Stimulated activated CD4-positive, alpha-beta T cell treated with anti-CD3 and anti-CD28 coated beads, Interleukin-4, amount 100 ng/mL, for 4 hours (primary cell): ENCODE results near the gene RAP1A.
"Not testable (repeated sequence)": the region's sequence is repeated elsewhere in the genome, so short reads cannot be mapped to it uniquely, and the experiment has no call there.

ENCODE experiments used
- DNase-seq, 2 experiments: peaks; one replicate each; pipeline ENCODE4 v3.0.0-alpha.2; 2020

RAP1A gene

DNA sequence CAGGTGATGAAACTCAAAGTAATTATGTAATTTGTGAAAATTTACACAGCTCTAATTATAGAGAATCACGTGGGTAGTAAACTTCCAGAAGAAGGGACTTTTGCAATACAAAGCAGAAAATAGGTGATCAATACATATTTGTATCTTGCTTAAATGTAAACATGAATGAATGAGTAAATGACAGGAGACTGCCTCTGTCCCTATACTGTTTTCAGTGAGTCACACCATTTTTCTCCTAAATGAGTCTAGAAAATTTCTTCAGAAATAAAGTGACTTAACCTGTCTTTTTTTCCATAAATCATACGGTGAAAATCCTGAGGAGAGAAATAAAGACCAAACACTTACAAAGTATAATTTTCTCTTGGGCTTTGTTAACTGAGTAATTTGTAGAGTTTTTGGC lies 11.9 kb downstream of the RAP1A start:
- no peak for DNase-seq

DNA sequence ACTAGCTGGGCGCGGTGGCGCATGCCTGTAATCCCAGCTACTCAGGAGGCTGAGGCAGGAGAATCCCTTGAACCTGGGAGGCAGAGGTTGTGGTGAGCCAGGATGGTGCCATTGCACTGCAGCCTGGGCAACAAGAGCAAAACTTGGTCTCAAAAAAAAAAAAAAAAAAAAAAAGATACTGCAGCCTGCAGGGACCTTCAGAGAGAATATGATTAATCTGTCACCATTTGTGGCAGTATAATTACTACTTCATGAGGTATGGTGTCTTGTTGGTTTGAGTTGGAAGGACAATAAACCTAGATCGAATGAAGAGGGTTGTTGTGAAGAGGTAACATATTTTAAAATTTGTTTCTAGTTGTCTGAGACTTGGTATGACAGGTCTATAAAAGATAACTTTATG lies 13.2 kb downstream of the RAP1A start:
- not testable (repeated sequence) for DNase-seq

DNA sequence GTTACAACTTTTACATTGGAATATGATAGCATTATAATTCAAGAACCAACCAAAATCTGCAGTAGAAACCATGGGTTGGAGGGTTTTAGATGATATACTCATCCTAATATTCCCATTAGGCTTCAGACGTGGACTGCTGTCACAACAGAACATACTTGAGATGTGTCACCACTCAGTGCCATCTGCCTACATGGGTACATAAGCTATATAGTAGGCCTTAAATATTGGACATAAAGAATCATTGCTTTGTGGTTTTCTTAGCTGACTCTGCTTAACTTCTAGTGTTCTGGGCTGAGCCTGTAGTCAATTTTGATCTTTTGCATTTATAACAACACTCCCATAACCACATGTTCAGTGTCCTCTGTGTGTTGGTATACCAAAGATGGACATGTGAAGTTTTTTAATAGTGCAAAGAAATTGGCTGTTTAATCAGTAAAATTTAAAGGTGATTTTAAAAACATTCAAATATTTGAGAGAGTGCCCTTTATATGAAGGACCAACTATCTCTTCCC lies 14.2 kb downstream of the RAP1A start:
- DNase-seq = no peak

DNA sequence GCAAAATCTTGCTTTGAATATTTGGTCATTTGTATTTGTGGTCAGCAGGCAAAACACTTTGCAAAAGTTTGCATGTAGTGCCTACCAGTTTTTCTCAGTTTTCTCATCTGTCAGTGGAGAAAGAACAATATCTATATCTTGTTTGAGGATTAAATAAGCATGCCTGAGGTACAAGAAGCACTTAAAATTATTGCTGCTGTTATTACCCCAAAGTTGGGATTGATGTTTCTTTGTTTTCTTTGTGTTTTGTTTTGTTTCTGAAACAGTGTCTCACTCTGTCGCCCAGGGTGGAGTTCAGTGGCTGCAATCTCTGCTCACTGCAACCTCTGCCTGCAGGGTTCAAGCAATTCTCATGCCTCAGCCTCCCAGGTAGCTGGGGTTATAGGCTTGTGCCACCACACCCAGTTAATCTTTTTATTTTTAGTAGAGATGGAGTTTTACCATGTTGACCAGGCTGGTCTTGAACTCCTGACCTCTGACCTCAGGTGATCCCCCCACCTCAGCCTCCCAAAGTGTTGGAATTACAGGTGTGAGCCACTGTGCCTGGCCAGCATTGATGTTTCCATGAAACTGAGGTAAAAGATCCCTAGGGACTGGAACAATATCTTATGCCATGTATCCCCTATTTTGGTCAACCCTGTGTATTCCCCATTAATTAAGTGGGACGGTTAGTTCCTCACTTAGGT lies 15.9 kb downstream of the RAP1A start:
- DNase-seq = no peak

DNA sequence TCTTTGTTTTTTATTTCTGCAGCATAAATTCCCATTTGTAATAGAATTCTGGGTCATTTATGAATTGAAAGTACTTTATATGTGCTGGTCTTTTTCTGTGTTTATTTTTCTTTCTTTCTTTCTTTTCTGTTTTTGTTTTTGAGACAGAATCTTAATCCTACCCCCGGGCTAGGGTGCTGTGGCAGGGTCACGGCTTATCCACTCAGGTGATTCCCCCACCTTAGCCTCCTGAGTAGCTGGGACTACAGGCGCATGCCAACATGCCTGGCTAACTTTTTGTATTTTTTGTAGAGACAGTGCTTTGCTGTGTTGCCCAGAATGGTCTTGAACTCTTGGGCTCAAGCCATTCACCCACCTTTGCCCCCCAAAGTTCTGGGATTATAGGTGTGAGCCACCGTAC lies 18.7 kb downstream of the RAP1A start:
- DNase-seq = no peak

DNA sequence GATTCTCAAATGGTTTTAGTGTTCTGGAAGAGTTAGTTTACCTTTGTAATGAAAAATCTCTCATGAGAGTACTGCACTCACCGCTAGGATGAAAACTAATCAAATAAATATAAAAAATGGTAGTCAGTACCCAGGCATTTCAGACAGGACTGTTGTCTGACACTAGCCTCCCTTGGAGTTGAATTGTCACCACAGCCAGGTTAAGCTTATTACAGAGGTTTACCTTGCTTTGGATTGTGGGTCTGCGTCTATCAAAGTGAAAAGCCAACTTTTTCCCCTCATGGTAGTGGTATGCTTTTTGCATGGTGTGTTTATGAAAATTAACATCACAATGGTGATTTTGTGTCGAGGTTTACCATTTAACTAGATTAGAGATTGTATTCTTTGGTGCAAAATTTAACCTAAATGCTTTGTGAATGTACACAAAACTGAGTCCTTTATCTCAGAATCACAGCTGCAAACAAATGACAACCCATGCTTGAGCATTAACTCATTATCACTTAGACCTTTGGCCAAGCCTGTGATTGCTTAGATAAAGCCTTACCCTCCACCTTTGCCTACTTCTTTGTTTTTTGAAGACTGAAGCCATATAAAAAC lies 20.1 kb downstream of the RAP1A start:
- DNase-seq = no peak

DNA sequence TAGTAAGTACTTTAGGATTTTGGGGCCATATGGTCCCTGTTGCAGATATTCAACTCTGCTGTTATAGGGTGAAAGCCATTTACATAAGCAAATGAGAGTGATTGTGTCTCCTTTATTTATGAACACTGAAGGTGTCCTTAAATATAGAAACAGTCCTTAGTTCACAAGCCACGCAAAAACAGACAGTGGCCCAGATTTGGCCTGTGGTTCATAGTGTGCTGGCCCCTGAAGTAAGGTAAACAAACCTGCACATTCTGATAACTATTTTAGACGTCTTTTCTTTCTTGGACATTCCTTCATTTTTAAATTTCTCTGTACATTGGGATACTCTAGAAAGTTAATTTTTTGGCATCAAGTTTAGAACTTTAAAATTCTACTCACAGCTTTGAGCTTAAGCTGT lies 23.5 kb downstream of the RAP1A start:
- no peak for DNase-seq

DNA sequence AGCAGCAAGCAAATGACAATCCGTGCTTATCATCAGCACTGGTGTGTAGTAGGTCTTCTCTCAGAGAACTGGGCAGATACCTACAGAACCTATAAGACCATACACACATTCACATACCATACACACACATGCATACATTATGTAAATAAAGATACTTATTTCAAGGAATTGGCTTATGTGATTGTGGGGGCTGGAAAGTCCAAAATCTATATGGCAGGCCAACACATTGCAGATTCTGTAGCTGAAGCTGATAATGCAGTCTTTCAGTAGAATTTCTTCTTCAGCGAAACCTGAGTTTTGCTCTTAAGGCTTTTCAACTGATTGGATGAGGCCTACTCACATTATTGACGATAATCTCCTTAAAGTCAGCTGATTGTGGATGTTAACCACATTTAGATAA lies 24.1 kb downstream of the RAP1A start:
- DNase-seq = no peak

DNA sequence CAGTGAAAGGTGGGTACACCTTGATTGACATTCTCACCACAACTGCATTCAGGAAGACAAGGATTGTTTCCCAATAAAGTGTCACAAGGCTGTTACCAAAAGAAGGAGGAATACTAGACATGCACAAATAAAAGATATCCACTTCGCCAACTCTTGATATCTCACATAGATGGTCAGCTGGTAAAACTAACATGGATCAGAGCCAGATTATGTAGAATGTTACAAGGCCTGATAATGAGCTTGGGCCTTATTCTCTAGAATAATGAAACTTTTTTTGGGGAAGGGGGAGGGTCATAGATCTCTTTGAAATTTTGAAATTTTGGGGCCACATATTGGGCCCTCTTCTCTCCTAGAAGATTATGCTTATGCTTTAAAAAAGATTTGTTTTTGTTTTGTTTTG lies 24.9 kb downstream of the RAP1A start:
- no peak for DNase-seq

DNA sequence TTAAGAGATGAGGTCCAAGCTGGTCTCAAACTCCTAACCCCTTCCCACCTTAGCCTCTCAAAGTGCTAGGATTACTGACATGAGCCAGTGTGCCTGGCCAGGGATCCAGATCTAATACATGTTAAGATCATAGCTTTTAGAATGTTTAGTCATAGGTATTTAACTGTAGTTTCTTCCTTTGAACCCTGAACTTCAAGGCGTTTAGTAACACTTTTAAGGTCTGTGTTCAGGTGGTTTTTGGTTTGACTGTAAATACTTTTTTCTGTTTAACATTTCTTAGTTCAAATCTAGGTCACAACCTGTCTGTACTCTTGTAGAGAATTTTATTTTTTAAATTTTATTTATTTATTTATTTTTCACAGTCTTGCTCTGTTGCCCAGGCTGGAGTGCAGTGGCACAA lies 28.1 kb downstream of the RAP1A start:
- DNase-seq = no peak

DNA sequence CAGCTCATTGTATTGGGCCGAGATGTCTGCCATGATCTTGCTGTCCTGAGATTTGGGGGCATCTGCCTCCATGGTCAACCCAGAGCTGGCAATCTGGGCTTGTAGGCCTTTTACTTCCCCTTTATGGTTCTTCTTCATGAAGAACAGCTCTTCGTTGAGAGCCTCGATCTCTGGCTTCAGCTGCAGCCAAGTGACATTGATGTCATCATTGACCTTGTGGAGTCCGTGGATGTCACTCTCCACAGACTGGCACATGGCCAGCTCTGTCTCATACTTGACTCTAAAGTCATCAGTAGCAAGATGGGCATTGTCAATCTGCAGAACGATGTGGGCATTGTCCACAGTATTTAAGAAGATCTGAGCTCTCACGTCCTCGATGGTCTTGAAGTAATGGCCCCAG lies 29.2 kb downstream of the RAP1A start:
- no peak for DNase-seq

DNA sequence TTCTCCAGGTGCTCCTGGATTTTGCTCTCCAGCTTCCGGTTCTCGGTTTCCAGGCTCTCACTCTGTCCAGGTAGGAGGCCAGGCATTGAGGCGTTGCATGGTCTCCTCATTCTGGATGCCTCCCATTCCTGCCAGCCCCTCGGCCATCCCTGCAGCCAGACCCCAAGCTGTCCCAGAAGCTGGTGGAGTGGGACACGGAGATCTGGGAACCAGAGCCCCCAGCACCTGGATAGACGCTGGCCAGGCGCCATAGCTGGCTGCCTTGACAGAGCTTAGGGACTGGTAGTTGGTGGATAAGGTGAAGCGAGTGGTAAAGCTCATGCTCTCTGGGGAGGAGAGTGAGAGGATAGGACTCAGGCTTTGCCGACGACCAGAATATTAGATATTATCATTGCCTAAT lies 29.6 kb downstream of the RAP1A start:
- no peak for DNase-seq

DNA sequence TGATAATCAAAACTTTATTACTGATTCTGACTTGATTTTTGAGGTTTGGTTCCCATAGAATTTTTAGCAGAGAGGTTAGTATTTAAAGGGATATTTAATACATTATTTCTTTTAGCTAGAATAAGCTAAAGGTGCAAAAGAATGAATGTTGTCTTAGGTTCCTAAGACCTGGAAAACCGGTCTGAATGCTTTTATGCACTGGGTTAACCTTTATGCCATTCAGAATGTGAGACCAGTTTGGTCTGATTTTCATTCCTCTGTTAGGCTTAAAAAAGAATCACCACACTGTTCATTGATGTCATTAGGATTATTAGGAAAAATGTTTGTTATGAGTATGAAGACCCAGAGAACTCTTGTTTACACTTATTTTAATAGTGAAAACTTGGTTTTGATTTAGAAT lies 30.1 kb downstream of the RAP1A start:
- no peak for DNase-seq

DNA sequence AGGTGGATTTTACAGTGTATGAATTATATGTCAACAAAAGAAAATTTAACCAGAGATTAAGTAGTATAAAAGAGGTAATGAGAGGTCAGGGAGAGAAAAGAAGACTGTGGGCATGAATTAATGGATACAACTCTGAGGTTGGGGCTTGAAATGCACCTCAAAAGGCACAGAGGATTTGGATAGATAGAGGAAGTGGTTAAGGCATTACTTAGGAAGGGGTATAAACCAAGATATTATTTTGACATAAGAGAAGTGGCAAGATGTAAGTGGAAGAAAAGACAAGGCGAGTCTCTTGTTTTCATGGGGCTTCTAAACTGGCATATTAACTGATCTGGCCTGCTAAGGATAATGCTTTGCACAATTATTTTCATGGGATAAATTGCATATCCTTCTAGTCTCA lies 34.1 kb downstream of the RAP1A start:
- DNase-seq = no peak

DNA sequence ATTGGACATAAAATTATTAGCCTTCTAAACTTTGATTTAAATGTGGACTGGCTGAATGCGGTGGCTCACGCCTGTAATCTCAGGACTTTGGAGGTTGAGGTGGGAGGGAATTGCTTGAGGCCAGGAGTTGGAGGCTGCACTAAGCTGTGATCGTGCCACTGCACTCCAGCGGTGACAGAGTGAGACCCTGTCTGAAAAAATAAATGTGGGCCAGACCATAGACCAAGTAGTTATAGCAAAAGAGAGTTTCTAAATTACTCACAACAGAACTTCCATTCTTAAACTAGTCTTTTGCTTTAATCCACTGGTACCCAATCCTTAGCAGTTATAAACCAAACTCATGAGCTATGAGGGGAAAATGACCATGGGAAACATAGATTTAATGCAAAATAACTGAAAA lies 35.2 kb downstream of the RAP1A start:
- DNase-seq = no peak

DNA sequence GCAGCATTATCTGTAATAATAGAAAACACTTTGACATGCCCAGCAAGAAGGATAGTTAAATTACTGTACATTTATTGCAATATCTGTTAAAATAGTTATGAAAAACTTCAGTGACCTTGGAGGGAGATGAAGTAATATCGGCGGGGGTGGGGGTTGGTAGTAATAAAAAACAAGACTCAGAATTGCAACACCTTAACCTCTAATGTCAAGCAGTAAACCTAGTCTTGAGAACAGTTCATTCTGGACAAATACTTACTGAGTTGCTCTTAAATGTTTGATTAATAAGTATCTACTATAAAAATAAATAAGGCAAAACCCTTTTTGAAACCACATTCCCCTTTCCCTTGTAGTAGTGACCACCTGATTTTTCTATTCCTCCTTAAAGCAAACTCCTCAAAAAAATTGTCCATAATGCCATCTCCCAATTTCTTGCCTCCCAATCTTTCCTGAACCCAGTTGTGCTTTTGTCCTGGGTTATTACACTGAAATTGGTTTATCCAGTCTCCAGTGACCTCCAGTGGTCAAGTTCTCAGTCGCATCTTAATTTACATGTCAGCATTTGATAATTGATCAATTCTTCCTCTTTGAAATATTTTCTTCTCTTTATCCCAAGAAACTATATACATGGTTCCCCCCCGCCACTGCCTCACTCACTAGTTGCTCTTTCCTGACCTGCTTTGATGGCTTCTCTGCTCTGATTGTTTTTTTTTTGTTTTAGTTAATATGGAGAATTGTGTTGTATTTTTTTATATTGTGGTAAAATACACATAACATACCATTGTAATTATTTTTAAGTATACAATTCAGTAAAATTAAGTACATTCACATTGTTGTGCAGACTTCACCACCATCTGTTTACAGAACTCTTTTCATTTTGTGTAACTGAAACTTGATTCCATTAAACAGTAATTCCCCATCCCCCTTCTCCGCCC lies 36.8 kb downstream of the RAP1A start:
- no peak for DNase-seq

DNA sequence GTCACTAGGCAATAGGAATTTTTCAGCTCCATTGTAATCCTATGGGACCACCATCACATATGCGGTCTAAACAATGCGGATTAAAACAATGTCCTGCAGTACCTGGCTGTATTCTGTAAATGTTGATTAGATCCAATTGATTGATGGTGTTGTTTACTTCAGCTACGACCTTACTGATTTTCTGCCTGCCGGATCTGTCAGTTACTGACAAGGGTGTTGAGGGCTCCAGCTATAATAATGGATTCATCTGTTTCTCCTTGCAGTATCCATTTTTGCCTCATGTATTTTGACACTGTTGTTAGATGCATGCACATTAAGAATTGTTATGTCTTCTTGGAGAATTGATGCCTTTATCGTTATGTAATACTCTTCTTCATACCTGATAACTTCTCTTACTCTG lies 39.0 kb downstream of the RAP1A start:
- no peak for DNase-seq

DNA sequence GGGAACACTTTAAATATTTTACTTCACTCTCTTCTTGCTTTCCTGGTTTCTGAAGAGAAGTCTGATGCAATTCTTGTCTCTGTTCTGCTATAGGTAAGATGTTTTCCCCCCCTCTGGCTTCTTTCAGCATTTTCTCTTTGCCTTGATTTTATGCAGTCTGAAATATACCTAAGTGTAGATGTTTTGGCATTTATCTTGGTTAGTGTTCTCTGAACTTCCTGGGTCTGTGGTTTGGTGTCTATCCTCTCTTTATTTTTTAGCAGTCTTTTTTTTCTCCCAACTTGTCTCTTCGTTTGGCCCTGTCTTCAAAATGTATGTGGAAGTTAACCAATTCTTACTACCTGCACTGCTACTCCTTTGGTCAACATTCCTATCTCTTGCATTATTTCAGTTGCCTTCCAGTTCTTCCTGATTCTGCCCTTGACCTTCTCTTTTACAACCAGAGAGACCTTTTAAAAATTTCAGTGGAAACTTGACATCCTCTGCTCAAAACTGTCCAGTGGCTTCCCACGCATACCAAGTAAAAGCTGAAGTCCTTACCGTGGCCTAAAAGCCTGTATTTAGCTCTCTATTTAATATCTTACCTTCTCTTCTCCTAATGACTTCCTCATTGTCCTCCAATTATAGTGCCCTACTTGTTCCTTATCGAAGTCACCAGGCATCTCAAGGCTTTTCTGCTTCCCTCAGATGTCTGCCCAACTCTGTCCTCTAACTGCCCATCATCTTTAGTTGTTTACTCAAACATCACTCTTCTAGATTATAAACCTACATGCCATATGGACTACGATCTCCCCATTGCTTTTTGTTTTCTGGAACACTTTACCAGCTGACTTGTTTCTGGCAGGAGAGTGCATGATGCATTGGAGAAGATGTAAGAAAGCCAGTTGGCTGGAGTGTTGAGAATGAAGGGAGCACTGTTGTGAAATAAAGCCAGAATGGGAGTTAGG lies 40.9 kb downstream of the RAP1A start:
- no peak for DNase-seq

DNA sequence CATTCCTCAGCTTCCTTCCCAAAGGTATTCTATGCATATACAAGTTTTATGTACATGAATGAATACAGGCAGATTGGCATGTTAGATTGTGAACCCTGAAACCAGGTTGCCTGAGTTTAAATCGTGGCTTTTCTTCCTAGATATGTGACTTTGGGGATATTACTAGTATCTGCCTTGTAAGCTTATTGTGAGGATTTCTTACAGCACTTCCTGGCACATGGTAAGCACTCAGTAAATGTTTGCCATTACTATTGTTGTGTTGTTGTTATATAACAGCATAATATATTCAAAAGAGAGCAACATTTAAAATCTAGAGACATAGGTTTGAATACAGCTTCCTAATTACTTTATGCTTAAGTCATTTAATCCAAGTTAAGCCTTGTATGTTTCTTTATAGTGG lies 45.1 kb downstream of the RAP1A start:
- DNase-seq = no peak

DNA sequence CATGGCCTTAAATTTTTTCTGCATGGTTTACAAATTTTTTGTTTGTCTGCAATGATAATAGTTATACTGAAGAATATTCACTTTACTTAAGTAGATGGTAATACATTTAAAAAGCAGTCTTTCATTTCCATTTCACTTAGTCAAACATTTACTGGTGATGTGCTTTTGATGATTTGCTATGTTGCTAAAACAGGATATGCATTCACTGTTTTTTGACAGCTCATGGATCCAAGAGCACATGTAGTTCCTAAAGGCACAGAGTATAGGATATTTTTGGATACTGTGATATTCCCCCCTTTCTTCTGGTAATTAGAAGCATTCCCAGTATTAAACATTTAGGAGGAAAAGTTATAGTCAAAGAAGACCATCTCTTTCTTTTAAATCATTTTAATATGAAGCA lies 45.9 kb downstream of the RAP1A start:
- DNase-seq = no peak

DNA sequence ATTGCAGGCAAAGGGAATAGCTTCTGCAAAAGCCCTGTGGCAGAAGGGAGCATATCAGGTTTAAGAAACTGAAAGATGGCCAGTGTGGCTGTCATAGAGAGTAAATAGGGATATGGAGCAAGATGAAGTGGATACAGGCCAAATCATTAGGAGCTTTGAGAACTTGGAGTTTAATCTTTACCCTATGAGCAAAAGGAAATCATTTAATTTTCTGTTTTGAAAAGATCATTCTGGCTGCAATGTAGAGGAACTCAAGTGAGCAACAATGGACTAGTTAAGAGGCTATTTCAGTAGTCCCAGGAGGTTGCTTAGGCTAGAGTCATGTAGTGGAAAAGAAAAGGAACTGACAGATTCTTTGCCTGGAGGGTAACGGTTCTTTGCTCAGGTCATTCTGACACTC lies 47.2 kb downstream of the RAP1A start:
- no peak for DNase-seq

DNA sequence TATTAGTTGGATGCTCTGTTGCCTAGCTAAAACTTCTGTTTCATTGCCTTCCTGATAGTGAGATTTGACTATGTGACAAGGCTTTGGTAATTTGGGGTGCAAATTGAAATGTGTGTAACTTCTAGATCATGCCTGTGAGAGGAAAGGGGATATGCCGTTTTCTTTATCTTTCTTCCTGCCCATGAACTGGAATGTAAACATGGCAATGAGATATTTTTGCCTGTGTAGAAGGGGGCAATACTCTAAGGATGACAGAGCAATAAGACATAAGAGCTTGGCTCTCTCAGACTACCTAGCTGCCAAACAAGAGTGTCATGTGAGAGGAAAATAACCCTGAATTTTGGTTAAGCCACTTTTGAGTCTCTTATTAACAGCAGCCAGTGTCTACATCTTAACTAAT lies 49.7 kb downstream of the RAP1A start:
- no peak for DNase-seq

DNA sequence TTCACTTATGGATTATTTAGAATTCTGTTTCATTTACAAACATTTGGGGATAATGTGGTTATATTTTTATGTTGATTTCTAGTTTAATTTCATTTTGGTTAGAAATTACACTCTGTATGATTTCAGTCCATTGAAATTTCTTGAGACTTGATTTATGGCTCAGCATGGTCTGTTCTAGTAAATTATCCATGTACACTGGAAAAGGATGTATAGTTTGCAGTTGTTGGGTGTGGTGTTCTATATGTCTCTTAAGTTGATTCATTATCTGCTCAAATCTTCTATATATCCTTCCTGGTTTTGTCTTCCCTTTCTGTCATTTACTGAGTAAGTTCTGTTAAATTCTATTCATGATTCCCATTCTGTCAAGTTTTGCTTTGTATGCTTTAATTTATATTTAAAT lies 52.3 kb downstream of the RAP1A start:
- DNase-seq = no peak
